Endothelial cell (in vitro differentiated cells): ENCODE data around the gene DDX51. TPM values are rescaled to one million over a fixed set of nuclear protein-coding genes. Genes with fewer than 3 reads are reported as not detected.

Source experiments
- DNase-seq: peaks from one replicate; pipeline ENCODE4 v3.0.0; 2021; ENCODE audit warnings: low spot score
- H3K27ac Mint-ChIP-seq: one replicate; pipeline ENCODE4 v1.8.0; 2021; ENCODE audit warnings: mixed read lengths, inconsistent platforms; ENCODE audit not compliant: unreplicated experiment
- H3K27me3 Mint-ChIP-seq: one replicate; pipeline ENCODE4 v1.8.0; 2021; ENCODE audit warnings: mild to moderate bottlenecking, moderate library complexity, mixed read lengths, inconsistent platforms; ENCODE audit not compliant: unreplicated experiment
- H3K36me3 Mint-ChIP-seq: one replicate; pipeline ENCODE4 v1.8.0; 2021; ENCODE audit warnings: mild to moderate bottlenecking, low read depth, mixed read lengths, inconsistent platforms; ENCODE audit not compliant: unreplicated experiment
- H3K4me1 Mint-ChIP-seq: one replicate; pipeline ENCODE4 v1.8.0; 2021; ENCODE audit warnings: mild to moderate bottlenecking, mixed read lengths, inconsistent platforms; ENCODE audit not compliant: unreplicated experiment
- H3K4me3 Mint-ChIP-seq: one replicate; pipeline ENCODE4 v1.8.0; 2021; ENCODE audit warnings: mild to moderate bottlenecking, mixed read lengths, inconsistent platforms; ENCODE audit not compliant: unreplicated experiment
- H3K9me3 Mint-ChIP-seq: one replicate; pipeline ENCODE4 v1.8.0; 2021; ENCODE audit warnings: mixed read lengths, inconsistent platforms; ENCODE audit not compliant: unreplicated experiment
- CTCF ChIP-seq: fragments of 200-600 bp; sonication (generic); IDR thresholded peaks from one replicate; pipeline ENCODE4 v1.5.0; 2021; ENCODE audit warnings: antibody characterized with exemption; ENCODE audit not compliant: unreplicated experiment
- total RNA-seq: library from RNA; stranded (reverse); fragmentation: NEBNext Ultra II Directional; extraction: Animal tissue kit (Norgen Biotek cat#: 25700); gene quantifications from one replicate; pipeline ENCODE4 v1.2.1, GENCODE V29; 2021; ENCODE audit not compliant: unreplicated experiment

Gene DDX51
- total RNA-seq, 1 donor from 2014 or later, result 16.1 TPM

GRCh38 chr12:132178316-132178715, 34.2 kb upstream of the DDX51 start:
- peaks cover 14% of the 10 kb centered on the region for H3K27me3 Mint-ChIP-seq
- DNase-seq, result no peak
- no peak for TF ChIP-seq CTCF
- H3K36me3 Mint-ChIP-seq, result peaks cover 6% of the 10 kb centered on the region
- H3K4me3 Mint-ChIP-seq, result no peak overlapping the region
- peaks cover 4% of the 10 kb centered on the region for H3K4me1 Mint-ChIP-seq
- H3K27ac Mint-ChIP-seq, result no peak overlapping the region
- H3K9me3 Mint-ChIP-seq, result no peaks in the 10 kb centered on the region

- Mint-ChIP-seq H3K36me3 (peaks cover 6% of the 10 kb centered on the region), H3K9me3 (no peaks in the 10 kb centered on the region), H3K4me3 (no peak overlapping the region), H3K4me1 (peaks cover 4% of the 10 kb centered on the region), H3K27ac (no peak overlapping the region), H3K27me3 (peaks cover 13% of the 10 kb centered on the region)
- no peak for DNase-seq
- TF ChIP-seq CTCF, result no peak
Measured at GRCh38 chr12:132176920-132177551, 32.9 kb upstream of the DDX51 start.

- H3K27ac Mint-ChIP-seq, result no peak overlapping the region
- peaks cover 6% of the 10 kb centered on the region for H3K36me3 Mint-ChIP-seq
- DNase-seq, result no peak
- TF ChIP-seq CTCF, result no peak
- peaks cover 4% of the 10 kb centered on the region for H3K4me1 Mint-ChIP-seq
- H3K4me3 Mint-ChIP-seq, result no peak overlapping the region
- no peaks in the 10 kb centered on the region for H3K9me3 Mint-ChIP-seq
- peaks cover 13% of the 10 kb centered on the region for H3K27me3 Mint-ChIP-seq
Measured at GRCh38 chr12:132176385-132176919, 32.3 kb upstream of the DDX51 start.

- Mint-ChIP-seq H3K27ac (no peak overlapping the region), H3K4me3 (no peak overlapping the region), H3K36me3 (no peaks in the 10 kb centered on the region), H3K9me3 (no peaks in the 10 kb centered on the region), H3K4me1 (peaks cover 4% of the 10 kb centered on the region), H3K27me3 (peaks cover 10% of the 10 kb centered on the region)
- DNase-seq, result no peak
- TF ChIP-seq CTCF, result no peak
Measured at GRCh38 chr12:132175496-132176384, 31.6 kb upstream of the DDX51 start.
